KOPT-K1 (cell line): ENCODE results near the gene UTP25.

Source experiments
- H3K27ac ChIP-seq: fragments of 200-600 bp; sonication (generic); 2 replicates; pipeline ENCODE4 v1.5.1; 2016; ENCODE audit warnings: antibody characterized with exemption, mild to moderate bottlenecking, low read depth, low read length; ENCODE audit not compliant: poor library complexity, severe bottlenecking
- H3K36me3 ChIP-seq: fragments of 200-600 bp; sonication (generic); 2 replicates; pipeline ENCODE4 v1.5.1; 2017; ENCODE audit warnings: antibody characterized with exemption, mild to moderate bottlenecking, low read length, moderate library complexity; ENCODE audit not compliant: insufficient read depth
- H3K9me3 ChIP-seq: fragments of 200-600 bp; sonication (generic); 2 replicates; pipeline ENCODE4 v1.5.1; 2017; ENCODE audit warnings: antibody characterized with exemption, low read length, mild to moderate bottlenecking; ENCODE audit not compliant: insufficient read depth, poor library complexity, severe bottlenecking

UTP25 gene

DNA sequence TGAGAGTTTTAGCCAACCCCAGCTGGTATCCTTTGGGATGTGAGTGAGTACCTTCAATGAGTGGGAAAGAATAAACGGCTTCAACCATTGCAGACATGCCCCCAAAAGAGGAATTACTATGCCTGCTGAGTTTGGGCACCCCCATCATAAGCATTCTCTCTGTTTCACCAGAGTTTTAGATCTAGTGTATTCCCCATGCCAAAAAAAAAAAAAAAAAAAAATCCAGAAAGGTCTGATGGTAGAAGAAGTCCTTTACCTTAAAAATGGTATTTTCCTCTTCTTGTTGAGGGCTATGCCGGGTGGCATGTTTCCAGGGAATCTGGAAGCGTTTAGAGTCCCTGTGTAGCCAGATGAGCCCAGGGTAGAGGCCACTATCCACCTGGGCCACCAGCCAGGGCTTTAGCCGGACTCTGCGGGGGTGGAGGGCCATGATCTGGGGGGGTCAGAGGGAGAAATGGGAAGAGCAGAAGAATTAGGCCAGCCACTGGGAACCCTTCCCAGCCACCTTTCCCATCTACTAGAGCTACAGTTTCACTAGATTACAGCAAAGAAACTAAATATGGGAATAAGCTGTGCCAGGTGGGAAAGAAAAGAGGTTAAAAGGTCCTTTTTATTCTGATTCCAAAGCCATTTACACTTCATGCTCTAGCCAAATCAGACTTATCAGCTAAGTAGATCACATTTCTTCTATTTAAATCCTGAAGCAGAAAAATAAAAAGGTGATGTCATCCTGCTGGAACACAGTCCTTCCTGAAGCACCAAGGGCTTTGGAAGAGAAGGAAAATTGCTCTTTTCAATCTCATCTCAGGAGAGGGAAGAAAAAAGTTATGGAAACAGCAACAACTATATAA lies 26.6 kb upstream of the UTP25 start:
- Histone ChIP-seq H3K36me3 (no peaks in the 10 kb centered on the region), H3K27ac (no peak overlapping the region), H3K9me3 (no peaks in the 10 kb centered on the region)

DNA sequence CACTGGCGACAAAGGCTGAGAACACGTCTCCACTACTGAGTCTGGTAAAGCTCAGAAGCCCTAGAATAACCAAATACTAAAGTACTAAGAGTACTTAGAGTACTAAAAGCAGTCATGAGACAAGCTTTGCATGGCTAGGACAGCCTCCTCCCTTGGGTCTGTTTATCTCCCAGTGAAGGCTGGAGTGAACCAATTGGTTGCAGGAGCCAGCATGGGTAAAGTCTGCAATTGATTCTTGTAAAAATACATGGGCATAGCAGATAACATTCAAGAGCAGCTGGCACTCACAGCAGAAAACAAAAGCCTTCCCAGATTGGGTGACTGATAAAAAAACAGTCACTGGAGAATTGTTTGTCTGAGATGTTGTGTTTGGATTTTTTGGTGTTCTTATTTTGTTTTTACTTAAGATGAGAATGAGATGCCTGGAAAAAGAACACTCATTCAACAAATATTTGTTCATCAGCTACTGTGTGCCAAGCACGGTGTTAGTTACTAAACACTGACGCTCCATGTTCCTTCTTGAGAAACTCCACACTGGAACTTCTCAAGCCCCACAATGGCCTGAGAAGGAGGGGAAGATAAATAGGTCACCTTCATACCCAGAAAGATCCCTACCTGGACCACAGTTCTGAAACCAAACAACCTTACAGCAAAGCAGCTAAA lies 25.5 kb upstream of the UTP25 start:
- Histone ChIP-seq H3K9me3 (no peaks in the 10 kb centered on the region), H3K27ac (no peak overlapping the region), H3K36me3 (no peaks in the 10 kb centered on the region)

- Histone ChIP-seq H3K36me3 (no peaks in the 10 kb centered on the region), H3K9me3 (no peaks in the 10 kb centered on the region), H3K27ac (no peak overlapping the region)
Observed at GRCh38 chr1:209802780-209803152, 25.0 kb upstream of the UTP25 start.

GRCh38 chr1:209803568-209803967 lies 24.2 kb upstream of the UTP25 start:
- H3K9me3 ChIP-seq: no peaks in the 10 kb centered on the region
- no peaks in the 10 kb centered on the region for H3K36me3 ChIP-seq
- H3K27ac ChIP-seq: no peak overlapping the region

DNA sequence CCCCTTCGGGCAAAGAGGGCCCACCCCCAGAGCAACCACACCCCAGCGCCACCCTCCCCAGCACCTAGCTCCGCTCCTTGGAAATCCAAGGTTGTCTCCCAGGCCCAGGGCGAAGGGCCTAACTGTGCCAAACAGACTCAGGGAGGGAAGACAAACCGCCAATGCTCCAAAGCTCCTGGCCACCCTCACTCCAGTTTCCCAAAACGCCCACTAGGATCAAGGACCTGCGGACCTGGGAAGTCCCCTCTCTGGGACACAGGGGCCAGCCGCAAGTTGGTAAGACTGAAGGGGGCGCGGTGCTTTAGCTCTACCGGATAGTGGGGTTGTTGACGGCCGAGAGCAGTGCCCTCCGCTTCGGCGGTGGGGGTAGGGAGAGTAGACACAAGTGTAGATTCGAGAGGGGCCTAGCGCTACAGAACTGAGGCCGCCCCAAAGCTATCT lies 22.4 kb upstream of the UTP25 start:
- Histone ChIP-seq H3K36me3 (no peaks in the 10 kb centered on the region), H3K9me3 (no peaks in the 10 kb centered on the region), H3K27ac (no peak overlapping the region)

- Histone ChIP-seq H3K9me3 (no peaks in the 10 kb centered on the region), H3K27ac (no peak within 1 kb of the TSS), H3K36me3 (no peaks in the 10 kb centered on the region)
Observed at GRCh38 chr1:209805875-209806760, 21.7 kb upstream of the UTP25 start, which contains the start of gene IRF6. Gene IRF6 (minus strand): TSS chr1:209806142. CDS start chr1:209801413, 4,729 bp downstream.

DNA sequence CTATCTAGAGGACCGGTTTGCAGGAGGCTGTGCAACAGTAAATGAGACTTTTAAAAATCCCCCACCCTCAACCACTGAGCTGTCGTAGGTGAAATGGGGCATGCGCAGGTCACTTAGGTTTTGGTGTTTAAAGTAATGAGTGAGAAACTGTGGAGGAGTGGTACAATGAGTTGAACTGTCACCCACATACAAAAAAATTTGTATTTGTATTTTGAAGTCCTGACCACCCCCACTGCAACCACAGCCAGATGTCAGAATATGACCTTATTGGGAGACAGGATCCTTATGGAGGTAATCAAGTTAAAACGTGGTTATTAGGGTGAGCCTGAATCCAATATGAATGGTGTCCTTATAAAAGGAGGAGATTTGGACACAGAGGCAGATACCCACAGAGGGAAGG lies 20.3 kb upstream of the UTP25 start:
- H3K27ac ChIP-seq: no peak overlapping the region
- H3K36me3 ChIP-seq: no peaks in the 10 kb centered on the region

DNA sequence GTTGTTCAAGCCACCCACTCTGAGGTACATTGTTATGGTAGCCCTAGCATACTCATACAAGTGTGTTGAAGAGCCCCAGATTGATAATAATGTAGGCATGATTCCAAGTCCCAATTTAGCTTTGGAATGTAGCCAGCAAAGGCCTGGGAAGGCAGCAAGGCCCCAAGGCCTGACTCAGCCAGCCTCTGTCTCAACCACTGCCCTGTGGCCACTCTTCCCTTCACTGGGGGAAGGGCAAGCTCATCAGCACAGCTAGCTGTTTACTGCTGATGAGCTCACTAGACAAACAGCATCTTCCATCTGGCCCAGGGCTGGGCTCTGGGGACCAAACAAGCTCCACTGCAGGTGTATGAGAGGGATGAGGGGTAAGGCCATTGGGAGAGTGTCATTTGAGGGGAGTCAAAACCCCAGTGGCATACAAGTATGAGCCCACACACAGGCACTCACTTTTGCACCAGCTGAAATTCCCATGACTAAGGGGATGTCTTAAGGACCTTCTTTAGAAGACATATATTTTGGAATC lies 19.7 kb upstream of the UTP25 start:
- H3K27ac ChIP-seq: no peak overlapping the region
- H3K9me3 ChIP-seq: no peaks in the 10 kb centered on the region
- H3K36me3 ChIP-seq: no peaks in the 10 kb centered on the region

More for the DNA sequence above, 20.3 kb upstream of the UTP25 start:
- no peaks in the 10 kb centered on the region for H3K9me3 ChIP-seq

DNA sequence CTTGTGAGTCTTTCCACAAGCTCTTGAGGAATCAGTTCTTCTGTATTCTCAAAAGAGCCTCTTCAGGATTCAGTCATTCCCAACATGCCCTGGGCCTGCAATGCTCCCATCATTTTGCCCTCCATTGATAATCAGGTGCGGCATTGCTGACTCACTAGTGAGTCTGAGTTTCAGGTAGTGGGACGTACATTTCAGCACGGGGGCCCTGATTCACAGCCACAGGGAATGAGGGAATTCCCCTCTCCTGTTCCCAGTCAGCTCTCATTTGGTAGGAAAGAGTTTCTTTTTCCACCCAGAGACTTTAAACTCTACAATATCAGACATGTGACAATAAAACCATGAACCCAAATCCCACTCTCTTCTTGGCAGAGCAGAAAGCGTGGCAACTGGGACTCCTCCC lies 18.2 kb upstream of the UTP25 start:
- no peak overlapping the region for H3K27ac ChIP-seq
- H3K9me3 ChIP-seq: no peaks in the 10 kb centered on the region
- H3K36me3 ChIP-seq: no peaks in the 10 kb centered on the region

GRCh38 chr1:209810783-209811182 lies 17.0 kb upstream of the UTP25 start:
- no peak overlapping the region for H3K27ac ChIP-seq
- no peaks in the 10 kb centered on the region for H3K9me3 ChIP-seq
- H3K36me3 ChIP-seq: no peaks in the 10 kb centered on the region

GRCh38 chr1:209813902-209814301 lies 13.9 kb upstream of the UTP25 start:
- no peak overlapping the region for H3K27ac ChIP-seq
- H3K36me3 ChIP-seq: no peaks in the 10 kb centered on the region
- no peaks in the 10 kb centered on the region for H3K9me3 ChIP-seq

DNA sequence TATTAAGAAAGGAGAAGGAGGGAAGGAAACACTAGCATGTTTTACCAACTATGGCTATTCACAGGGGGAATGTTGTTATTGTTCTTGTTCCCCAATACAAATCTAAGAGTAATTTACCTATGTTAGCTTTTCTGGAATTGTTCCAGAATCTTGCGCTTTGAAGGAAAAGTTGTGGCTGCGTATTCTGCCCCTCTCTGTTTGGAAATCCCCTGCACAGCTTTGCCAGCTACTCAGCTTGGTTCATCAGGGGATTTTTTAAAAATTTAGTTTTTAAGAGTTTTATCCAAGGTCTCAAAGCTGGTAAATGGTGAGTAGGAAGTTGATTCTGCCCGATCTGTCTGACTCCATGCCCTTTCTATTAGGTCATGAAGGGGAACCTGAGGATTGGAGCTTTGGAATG lies 12.3 kb upstream of the UTP25 start:
- no peaks in the 10 kb centered on the region for H3K9me3 ChIP-seq
- no peak overlapping the region for H3K27ac ChIP-seq
- H3K36me3 ChIP-seq: no peaks in the 10 kb centered on the region

- H3K27ac ChIP-seq: no peak overlapping the region
- no peaks in the 10 kb centered on the region for H3K9me3 ChIP-seq
- H3K36me3 ChIP-seq: no peaks in the 10 kb centered on the region
Observed at GRCh38 chr1:209815931-209816341, 11.8 kb upstream of the UTP25 start.

DNA sequence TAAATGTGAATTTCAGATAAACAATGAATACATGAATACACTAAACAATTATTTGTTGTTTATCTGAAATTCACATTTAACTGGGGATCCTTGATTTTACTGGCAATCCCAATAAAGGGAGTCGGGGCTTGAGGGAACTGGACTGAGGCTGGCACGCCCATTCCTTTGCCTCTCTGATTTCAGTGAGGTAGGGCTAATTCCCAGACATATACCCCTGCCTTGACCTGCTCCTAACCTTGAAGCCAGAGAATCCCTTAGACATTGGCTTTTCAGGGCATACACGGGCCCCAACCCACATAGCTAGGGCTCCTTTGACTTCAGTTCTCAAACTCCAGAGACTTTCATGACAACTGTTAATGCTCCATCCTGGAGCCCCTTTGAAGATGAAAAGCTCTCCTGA lies 10.8 kb upstream of the UTP25 start:
- no peak overlapping the region for H3K27ac ChIP-seq

DNA sequence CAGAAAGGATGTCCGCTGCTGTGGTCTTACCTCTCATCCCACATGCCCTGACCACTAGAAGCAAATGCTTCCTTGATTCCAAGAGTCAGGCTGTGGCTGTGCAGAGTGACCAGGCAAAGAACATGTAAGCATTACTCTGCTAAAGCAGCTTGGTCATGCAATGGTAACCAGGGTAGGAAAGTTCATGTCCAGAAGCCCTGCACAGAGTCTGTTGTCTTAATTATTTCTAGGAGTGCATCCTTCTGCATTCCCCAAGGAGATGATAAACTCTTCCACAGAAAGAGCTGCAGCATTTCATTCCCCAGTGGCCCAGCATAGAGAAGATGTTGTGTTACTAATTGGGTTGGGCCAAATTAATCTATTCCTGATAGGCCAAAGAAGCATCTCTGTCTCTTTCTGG lies 10.1 kb upstream of the UTP25 start:
- Histone ChIP-seq H3K9me3 (no peaks in the 10 kb centered on the region), H3K36me3 (no peaks in the 10 kb centered on the region), H3K27ac (no peak overlapping the region)

More for the DNA sequence above, 10.8 kb upstream of the UTP25 start:
- no peaks in the 10 kb centered on the region for H3K9me3 ChIP-seq
- no peaks in the 10 kb centered on the region for H3K36me3 ChIP-seq
